Upper lobe of right lung (tissue), 1 donor: ENCODE data around the gene TMEM106A. TPM values are rescaled to one million over a fixed set of nuclear protein-coding genes. Genes with fewer than 3 reads are reported as not detected.
A peak's percentile ranks its signal among the peaks of the same experiment; 100 is the strongest.

Experiments used
- ATAC-seq: fragments of 200-7000 bp; cut with Tn5 transposase; one replicate; pipeline ENCODE4 v1.9.1; 2020; ENCODE audit warnings: mild to moderate bottlenecking, moderate library complexity
- DNase-seq: peaks from one replicate; pipeline ENCODE4 v3.0.0-alpha.2; 2020
- H3K27ac ChIP-seq: fragments of 200-600 bp; one replicate; pipeline ENCODE4 v1.8.0; 2022
- H3K27me3 ChIP-seq: fragments of 200-600 bp; one replicate; pipeline ENCODE4 v1.8.0; 2022; ENCODE audit warnings: mild to moderate bottlenecking
- H3K36me3 ChIP-seq: fragments of 200-600 bp; one replicate; pipeline ENCODE4 v1.8.0; 2022
- H3K4me1 ChIP-seq: fragments of 200-600 bp; one replicate; pipeline ENCODE4 v1.8.0; 2022
- H3K4me3 ChIP-seq: fragments of 200-600 bp; one replicate; pipeline ENCODE4 v1.8.0; 2022; ENCODE audit warnings: mild to moderate bottlenecking
- H3K9me3 ChIP-seq: fragments of 200-600 bp; one replicate; pipeline ENCODE4 v1.8.0; 2022
- intact Hi-C: fragments of 100-400 bp; cut with DNase I; formaldehyde crosslinking; loops from one replicate; pipeline ENCODE4 v1.11.0; 2022
- total RNA-seq: library from RNA; stranded (reverse); fragmentation: NEBNext Ultra II Directional; extraction: Animal tissue kit (Norgen Biotek cat#: 25700); gene quantifications from one replicate; pipeline ENCODE4 v1.2.1, GENCODE V29; 2021
- TF ChIP-seq, protein P1 (sequence below): fragments of 200-600 bp; IDR thresholded peaks from one replicate; pipeline ENCODE4 v1.8.0; 2022; ENCODE audit warnings: antibody characterized with exemption
- donor health status: DM: no; HTN: yes; CAD: no; lungs with severe emphysema.

TMEM106A gene
- total RNA-seq, 1 donor from 2014 or later = 14.2 TPM

DNA sequence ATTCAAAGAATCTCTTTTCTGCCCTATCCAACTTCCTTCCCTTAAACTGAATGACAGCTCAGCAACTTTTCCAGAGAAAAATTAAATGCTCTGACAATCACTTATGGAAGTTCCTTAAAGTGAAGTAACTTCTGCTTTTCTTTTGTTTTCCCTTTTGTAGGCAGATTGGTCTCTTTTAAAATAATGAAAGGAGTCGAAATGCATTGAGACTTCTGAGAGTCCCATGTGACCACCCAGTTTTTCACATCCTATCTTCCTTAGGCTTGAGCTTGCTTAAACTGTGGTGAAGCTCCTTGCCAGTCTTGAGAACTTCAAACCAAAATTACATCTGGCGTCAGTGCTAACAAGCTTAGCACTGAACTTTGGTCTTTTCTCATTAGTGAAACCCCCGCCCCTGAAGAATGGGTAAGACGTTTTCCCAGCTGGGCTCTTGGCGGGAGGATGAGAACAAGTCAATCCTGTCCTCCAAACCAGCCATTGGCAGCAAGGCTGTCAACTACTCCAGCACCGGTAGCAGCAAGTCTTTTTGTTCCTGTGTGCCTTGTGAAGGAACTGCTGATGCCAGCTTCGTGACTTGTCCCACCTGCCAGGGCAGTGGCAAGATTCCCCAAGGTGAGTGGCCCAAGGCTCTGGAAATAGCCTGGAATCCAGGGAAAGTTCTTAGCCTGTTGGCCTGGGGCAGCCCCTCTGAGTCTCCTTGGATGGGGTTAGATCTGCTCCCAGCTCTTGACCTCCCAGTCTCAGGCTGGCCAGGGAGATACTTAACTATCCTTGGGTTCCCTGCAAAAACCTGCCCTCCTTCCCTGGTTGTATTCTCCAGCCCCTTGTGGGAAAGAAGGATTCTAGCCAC, 1.2 kb downstream of the TMEM106A start:
- peaks cover 46% of the 10 kb centered on the region for H3K36me3 ChIP-seq

GRCh38 chr17:43213545-43213944, 1.9 kb downstream of the TMEM106A start:
- no peak for DNase-seq
- peaks cover 42% of the 10 kb centered on the region for H3K36me3 ChIP-seq
- no peak overlapping the region for H3K4me3 ChIP-seq

More for the DNA sequence above, 1.2 kb downstream of the TMEM106A start:
- Histone ChIP-seq H3K4me3 (peak overlapping the region; percentile 77), H3K4me1 (peaks cover 11% of the 10 kb centered on the region), H3K27me3 (no peaks in the 10 kb centered on the region), H3K9me3 (no peaks in the 10 kb centered on the region), H3K27ac (peak overlapping the region; percentile 79)
- intact Hi-C loops = no loop called here
- peak; percentile 14 for ATAC-seq
- TF ChIP-seq, protein P1, sequence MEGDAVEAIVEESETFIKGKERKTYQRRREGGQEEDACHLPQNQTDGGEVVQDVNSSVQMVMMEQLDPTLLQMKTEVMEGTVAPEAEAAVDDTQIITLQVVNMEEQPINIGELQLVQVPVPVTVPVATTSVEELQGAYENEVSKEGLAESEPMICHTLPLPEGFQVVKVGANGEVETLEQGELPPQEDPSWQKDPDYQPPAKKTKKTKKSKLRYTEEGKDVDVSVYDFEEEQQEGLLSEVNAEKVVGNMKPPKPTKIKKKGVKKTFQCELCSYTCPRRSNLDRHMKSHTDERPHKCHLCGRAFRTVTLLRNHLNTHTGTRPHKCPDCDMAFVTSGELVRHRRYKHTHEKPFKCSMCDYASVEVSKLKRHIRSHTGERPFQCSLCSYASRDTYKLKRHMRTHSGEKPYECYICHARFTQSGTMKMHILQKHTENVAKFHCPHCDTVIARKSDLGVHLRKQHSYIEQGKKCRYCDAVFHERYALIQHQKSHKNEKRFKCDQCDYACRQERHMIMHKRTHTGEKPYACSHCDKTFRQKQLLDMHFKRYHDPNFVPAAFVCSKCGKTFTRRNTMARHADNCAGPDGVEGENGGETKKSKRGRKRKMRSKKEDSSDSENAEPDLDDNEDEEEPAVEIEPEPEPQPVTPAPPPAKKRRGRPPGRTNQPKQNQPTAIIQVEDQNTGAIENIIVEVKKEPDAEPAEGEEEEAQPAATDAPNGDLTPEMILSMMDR = no peak
- no peak for DNase-seq

DNA sequence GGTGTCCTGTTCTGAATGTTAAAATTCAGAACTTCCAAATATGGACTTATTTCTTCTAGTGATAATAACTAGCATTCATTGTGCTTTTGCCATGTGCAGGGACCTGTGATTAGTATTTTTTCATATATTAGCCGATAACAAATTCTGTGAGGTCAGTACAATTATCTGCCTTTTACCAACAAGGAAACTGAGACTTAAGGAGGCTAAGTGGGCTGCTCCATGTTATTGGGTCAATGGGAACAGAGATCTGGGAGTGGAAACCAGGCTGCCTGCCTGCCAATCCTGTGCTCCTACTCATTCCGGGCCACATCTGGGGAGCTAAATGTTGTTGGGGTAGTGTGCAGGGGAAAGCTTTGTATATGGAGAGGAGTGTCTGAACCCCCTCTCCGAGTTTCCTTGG, 3.7 kb downstream of the TMEM106A start:
- H3K9me3 ChIP-seq = no peaks in the 10 kb centered on the region
- H3K27me3 ChIP-seq = no peaks in the 10 kb centered on the region
- H3K4me1 ChIP-seq = peaks cover 11% of the 10 kb centered on the region
- ATAC-seq (no peak), DNase-seq (no peak)
- H3K27ac ChIP-seq = no peak overlapping the region
- intact Hi-C loops = no loop called here
- H3K4me3 ChIP-seq = no peak overlapping the region
- TF ChIP-seq, protein P1 = no peak
- peaks cover 25% of the 10 kb centered on the region for H3K36me3 ChIP-seq

More at GRCh38 chr17:43213545-43213944, 1.9 kb downstream of the TMEM106A start:
- no peak overlapping the region for H3K27ac ChIP-seq
- H3K4me1 ChIP-seq = peaks cover 11% of the 10 kb centered on the region
- no peaks in the 10 kb centered on the region for H3K27me3 ChIP-seq
- TF ChIP-seq, protein P1 = no peak
- intact Hi-C loops = no loop called here
- no peak for ATAC-seq
- H3K9me3 ChIP-seq = no peaks in the 10 kb centered on the region

DNA sequence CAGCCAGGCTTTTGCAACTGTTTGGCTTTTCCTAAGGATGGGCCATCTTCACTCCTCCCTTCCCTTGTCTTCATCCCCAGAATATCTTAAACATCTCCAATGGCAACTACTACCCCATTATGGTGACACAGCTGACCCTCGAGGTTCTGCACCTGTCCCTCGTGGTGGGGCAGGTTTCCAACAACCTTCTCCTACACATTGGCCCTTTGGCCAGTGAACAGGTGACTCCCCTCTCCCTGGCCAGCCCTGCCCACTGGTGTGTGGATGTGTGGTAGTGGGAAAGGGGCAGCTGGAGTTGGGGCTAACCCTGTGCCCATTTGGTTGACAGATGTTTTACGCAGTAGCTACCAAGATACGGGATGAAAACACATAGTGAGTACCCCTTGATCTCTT, 4.7 kb downstream of the TMEM106A start:
- peaks cover 5% of the 10 kb centered on the region for H3K4me1 ChIP-seq
- H3K27ac ChIP-seq = no peak overlapping the region
- DNase-seq = peak; percentile 37
- no peaks in the 10 kb centered on the region for H3K9me3 ChIP-seq
- intact Hi-C loops = no loop called here
- no peaks in the 10 kb centered on the region for H3K27me3 ChIP-seq
- no peak for ATAC-seq
- peaks cover 22% of the 10 kb centered on the region for H3K36me3 ChIP-seq
- H3K4me3 ChIP-seq = no peak overlapping the region
- TF ChIP-seq, protein P1 = no peak

DNA sequence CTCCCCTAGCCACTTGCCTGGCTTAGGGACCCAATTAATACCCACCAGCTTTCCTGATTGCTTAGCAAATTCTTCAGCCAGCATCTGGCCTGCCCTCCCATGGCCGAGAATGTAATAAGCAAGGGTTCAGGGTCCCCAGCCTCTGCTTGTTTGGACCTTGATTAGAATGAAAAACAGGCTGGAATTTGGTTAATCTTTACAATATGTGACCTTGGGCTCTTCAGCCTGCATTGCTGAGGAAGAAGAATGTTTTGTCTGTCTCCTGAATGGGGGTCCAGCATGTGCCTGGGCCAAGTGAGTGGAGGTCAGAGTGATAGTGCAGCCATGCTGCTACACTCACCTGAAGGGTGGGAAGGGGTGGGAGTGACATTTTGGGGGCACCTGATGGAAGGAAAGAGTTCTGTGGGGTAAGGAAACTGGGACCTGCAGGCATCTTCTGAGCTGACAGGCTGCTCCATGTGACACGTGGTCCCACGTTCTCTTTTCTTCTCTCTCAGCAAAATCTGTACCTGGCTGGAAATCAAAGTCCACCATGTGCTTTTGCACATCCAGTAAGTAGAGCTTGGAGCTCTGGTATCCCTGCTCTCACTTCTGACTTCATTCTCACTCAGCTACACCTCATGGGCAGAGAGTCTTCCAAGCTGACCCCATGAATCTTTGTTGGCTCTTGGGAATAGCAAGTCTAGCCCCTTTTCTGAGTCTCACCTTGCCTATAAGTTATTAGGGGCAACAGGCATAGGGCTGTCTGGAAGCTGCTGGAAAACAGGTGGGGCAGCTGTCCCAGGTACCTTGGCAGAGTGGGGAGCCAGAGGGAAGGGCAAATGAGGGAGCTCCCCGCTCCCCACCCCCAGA, 5.3 kb downstream of the TMEM106A start:
- H3K27ac ChIP-seq = no peak overlapping the region
- intact Hi-C loops = no loop called here
- ATAC-seq (no peak), DNase-seq (peak; percentile 18)
- TF ChIP-seq, protein P1 = no peak
- no peak overlapping the region for H3K4me3 ChIP-seq
- no peaks in the 10 kb centered on the region for H3K27me3 ChIP-seq
- no peaks in the 10 kb centered on the region for H3K9me3 ChIP-seq
- peaks cover 5% of the 10 kb centered on the region for H3K4me1 ChIP-seq
- peaks cover 22% of the 10 kb centered on the region for H3K36me3 ChIP-seq
